Hematopoietic multipotent progenitor cell treated with erythropoietin and hydrocortisone succinate and interleukin-3 and kit ligand, for 15 days (in vitro differentiated cells): ENCODE results near the gene IL23R.

Source experiments
- DNase-seq: peaks from one replicate; pipeline ENCODE4 v3.0.0-alpha.2; 2015; ENCODE audit warnings: low spot score

IL23R gene

GRCh38 chr1:67307251-67308060, 141.2 kb downstream of the IL23R start, which contains the start of gene IL12RB2:
Gene IL12RB2, plus strand, starts transcription at chr1:67307873. Its CDS starts 12,496 bp downstream, at chr1:67320369.
- DNase-seq: no peak

- no peak for DNase-seq
Observed at GRCh38 chr1:67308136-67308535, 141.9 kb downstream of the IL23R start.
